Naive thymus-derived CD4-positive, alpha-beta T cell (primary cell): ENCODE results near the gene FEZF1. TPM values are rescaled to one million over a fixed set of nuclear protein-coding genes. Genes with fewer than 3 reads are reported as not detected.
A peak's percentile ranks its signal among the peaks of the same experiment; 100 is the strongest.

ENCODE experiments used
- ATAC-seq: fragments of 150-1000 bp; cut with Tn5 transposase; 2 replicates; pipeline ENCODE4 v1.10.0; 2021; ENCODE audit warnings: mild to moderate bottlenecking, moderate library complexity
- CTCF ChIA-PET: fragments of 350-600 bp; sonication (Branson Sonifier 250); formaldehyde crosslinking; loops from one replicate; lab custom pipeline; 2021; ENCODE audit warnings: antibody characterized with exemption; lab: Charles Lee
- POLR2A ChIA-PET: fragments of 350-600 bp; sonication (Branson Sonifier 250); formaldehyde crosslinking; loops from one replicate; lab custom pipeline; 2021; ENCODE audit warnings: antibody characterized with exemption, inconsistent platforms; lab: Charles Lee
- DNase-seq, 9 donors: peaks; one replicate each; pipeline versions ENCODE4 v3.0.0 to v3.0.0-alpha.2; 2020 to 2022; ENCODE audit warnings: mixed read lengths in 1 of 9
- H3K27ac ChIP-seq: one replicate; pipeline ENCODE4 v1.7.0; 2013; ENCODE audit warnings: mild to moderate bottlenecking, low read depth, low read length, moderate library complexity
- H3K27me3 ChIP-seq, 2 donors: one replicate each; pipeline ENCODE4 v1.7.0; 2013; ENCODE audit warnings: low read length in 2 of 2, mild to moderate bottlenecking in 2 of 2, moderate library complexity in 2 of 2; ENCODE audit not compliant: control insufficient read depth in 2 of 2, insufficient read depth in 2 of 2
- H3K36me3 ChIP-seq, 3 experiments: 1 replicate in 2 of 3; 2 replicates in 1 of 3; pipeline ENCODE4 v1.7.0; 2013; ENCODE audit warnings: low read length in 3 of 3, mild to moderate bottlenecking in 3 of 3, moderate library complexity in 1 of 3; ENCODE audit not compliant: insufficient read depth in 3 of 3, control insufficient read depth in 2 of 3
- H3K4me1 ChIP-seq, 2 donors: one replicate each; pipeline ENCODE4 v1.7.0; 2013; ENCODE audit warnings: low read length in 2 of 2, mild to moderate bottlenecking in 2 of 2, moderate library complexity in 1 of 2; ENCODE audit not compliant: control insufficient read depth in 2 of 2, insufficient read depth in 2 of 2
- H3K4me3 ChIP-seq: 2 replicates; pipeline ENCODE4 v1.7.0; 2013; ENCODE audit warnings: mild to moderate bottlenecking, low read length
- H3K9me3 ChIP-seq, 3 experiments: 1 replicate in 2 of 3; 2 replicates in 1 of 3; pipeline ENCODE4 v1.7.0; 2013; ENCODE audit warnings: low read length in 3 of 3; ENCODE audit not compliant: control insufficient read depth in 2 of 3
- H3K27ac Mint-ChIP-seq, 9 donors: one replicate each; pipeline ENCODE4 v1.8.0; 2020 to 2022; ENCODE audit warnings: mixed read lengths in 9 of 9, mild to moderate bottlenecking in 8 of 9, moderate library complexity in 5 of 9, inconsistent platforms in 2 of 9
- H3K27me3 Mint-ChIP-seq, 5 donors: one replicate each; pipeline ENCODE4 v1.8.0; 2021 to 2022; ENCODE audit warnings: mixed read lengths in 5 of 5, mild to moderate bottlenecking in 1 of 5
- H3K36me3 Mint-ChIP-seq, 5 donors: one replicate each; pipeline ENCODE4 v1.8.0; 2020 to 2022; ENCODE audit warnings: mixed read lengths in 5 of 5, mild to moderate bottlenecking in 3 of 5, inconsistent platforms in 1 of 5
- H3K4me1 Mint-ChIP-seq, 7 donors: one replicate each; pipeline ENCODE4 v1.8.0; 2020 to 2022; ENCODE audit warnings: mixed read lengths in 7 of 7, mild to moderate bottlenecking in 3 of 7, inconsistent platforms in 1 of 7
- H3K4me3 Mint-ChIP-seq, 10 donors: one replicate each; pipeline ENCODE4 v1.8.0; 2020 to 2022; ENCODE audit warnings: mild to moderate bottlenecking in 10 of 10, mixed read lengths in 10 of 10, moderate library complexity in 6 of 10, inconsistent platforms in 2 of 10
- H3K9me3 Mint-ChIP-seq, 11 donors: one replicate each; pipeline ENCODE4 v1.8.0; 2020 to 2022; ENCODE audit warnings: mixed read lengths in 11 of 11, mild to moderate bottlenecking in 4 of 11, inconsistent platforms in 1 of 11, moderate library complexity in 1 of 11
- intact Hi-C, 2 donors: fragments of 100-400 bp; cut with micrococcal nuclease; formaldehyde crosslinking; loops; one replicate each; pipeline ENCODE4 v1.15.1; 2023
- polyA plus RNA-seq, 2 donors: library from polyadenylated mRNA; unstranded; fragments of 300-500 nt; fragmentation: Illumina TruSeq; gene quantifications; one replicate each; pipeline ENCODE4 v1.2.3, GENCODE V29; 2021
- total RNA-seq, 6 experiments: library from RNA in 5 of 6; stranded (reverse) in 5 of 6; gene quantifications; 1 replicate in 5 of 6; 2 replicates in 1 of 6; pipeline ENCODE4 v1.2.3 and lab custom pipeline; 2021 to 2026

Gene FEZF1
- total and polyA plus RNA-seq, 7 experiments from 2014 or later, result not detected

DNA sequence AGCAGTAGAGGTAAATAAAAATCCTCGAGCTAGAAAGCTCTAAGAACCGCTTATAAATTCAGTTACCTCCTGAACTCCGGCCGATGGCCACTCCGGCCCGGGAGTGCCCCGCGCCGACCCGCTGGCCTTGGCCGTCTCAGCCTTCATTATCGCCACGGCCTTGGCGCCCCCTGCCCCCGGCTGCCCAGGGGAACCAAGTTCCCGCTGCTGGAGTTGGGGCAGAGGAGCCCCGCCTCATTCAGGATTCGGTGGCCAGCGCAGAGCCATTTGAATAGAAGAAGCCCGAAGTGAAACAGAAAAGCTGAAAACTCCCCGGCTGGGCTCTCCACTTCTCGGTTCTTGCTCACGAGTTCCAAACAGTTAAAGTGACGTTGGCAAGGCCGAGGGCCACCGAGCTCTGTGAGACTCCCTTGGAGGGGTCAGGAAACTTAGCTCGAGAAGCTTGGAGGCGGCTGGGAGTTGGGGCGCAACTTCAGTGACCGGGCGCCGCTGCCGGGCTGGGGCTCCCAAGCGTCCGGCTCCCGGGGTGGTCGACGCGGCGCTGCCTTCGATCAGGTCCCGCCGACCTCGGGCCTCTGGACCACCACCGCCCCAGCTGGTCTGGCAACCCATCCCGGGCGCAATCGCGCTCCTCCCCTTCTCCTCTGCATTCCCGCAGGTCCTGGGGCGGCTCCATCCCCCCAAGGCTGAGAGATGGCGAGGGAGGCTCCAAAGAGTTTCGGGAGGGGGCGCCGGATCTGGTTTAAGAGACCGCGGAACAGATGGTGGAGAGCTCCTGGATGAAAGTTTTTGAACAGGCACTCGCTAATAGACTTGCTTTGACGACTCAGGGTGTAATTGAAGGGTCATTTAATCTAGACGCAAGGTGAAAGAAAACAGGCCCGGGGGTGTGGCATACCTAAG is 5.8 kb upstream of the FEZF1 start:
- Mint-ChIP-seq H3K27ac (no peak overlapping the region), H3K4me1 (peaks cover 0 to 17% (median 5%) of the 10 kb centered on the region in 7 donors), H3K27me3 (peaks cover 70 to 85% (median 72%) of the 10 kb centered on the region in 5 donors), H3K4me3 (peak overlapping the region in 3 of 10 donors; percentile 3 to 52 (median 6)), H3K9me3 (peaks cover 0 to 14% (median 3%) of the 10 kb centered on the region in 11 donors), H3K36me3 (peaks cover 0 to 11% (median 0%) of the 10 kb centered on the region in 5 donors)
- intact Hi-C loops, result no loop called here
- no peak overlapping the region for H3K27ac ChIP-seq
- DNase-seq (no peak), ATAC-seq (no peak)
- H3K36me3 ChIP-seq, result no peaks in the 10 kb centered on the region
- H3K27me3 ChIP-seq, result peaks cover 0 to 3% of the 10 kb centered on the region in 2 donors
- POLR2A ChIA-PET, result no interaction called here
- CTCF ChIA-PET, result no interaction called here
- H3K4me1 ChIP-seq, result no peaks in the 10 kb centered on the region
- H3K4me3 ChIP-seq, result no peak overlapping the region
- H3K9me3 ChIP-seq, result no peaks in the 10 kb centered on the region

DNA sequence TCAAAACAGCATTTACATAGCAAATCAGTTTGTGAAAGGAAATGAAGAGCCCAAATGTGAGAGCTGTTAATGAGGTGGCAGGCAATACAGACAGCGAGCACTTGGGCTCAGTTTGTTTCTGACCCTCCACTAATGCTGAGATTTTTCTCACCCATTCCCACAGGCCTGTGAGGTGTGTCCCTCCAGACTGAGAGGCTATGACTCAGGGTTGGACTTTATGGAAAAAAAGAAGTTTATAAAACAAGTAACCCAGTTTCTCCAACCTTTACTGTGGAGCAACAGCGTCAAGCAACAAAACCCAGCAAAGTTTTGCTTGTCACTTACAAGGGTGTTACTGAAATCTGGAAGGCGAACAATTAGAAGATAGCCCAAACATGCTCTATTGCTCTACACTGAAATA is 4.9 kb upstream of the FEZF1 start:
- Mint-ChIP-seq H3K4me3 (peak overlapping the region in 1 of 10 donors; percentile 29), H3K27me3 (peaks cover 65 to 84% (median 71%) of the 10 kb centered on the region in 5 donors), H3K36me3 (peaks cover 0 to 4% (median 2%) of the 10 kb centered on the region in 5 donors), H3K27ac (no peak overlapping the region), H3K9me3 (peaks cover 0 to 12% (median 1%) of the 10 kb centered on the region in 11 donors), H3K4me1 (peaks cover 0 to 17% (median 5%) of the 10 kb centered on the region in 7 donors)
- Histone ChIP-seq H3K9me3 (no peaks in the 10 kb centered on the region), H3K27ac (no peak overlapping the region), H3K4me3 (no peak overlapping the region), H3K27me3 (peaks cover 0 to 3% of the 10 kb centered on the region in 2 donors), H3K36me3 (no peaks in the 10 kb centered on the region), H3K4me1 (no peaks in the 10 kb centered on the region)
- ATAC-seq, result no peak
- intact Hi-C loops, result no loop called here
- ChIA-PET CTCF (no interaction called here), POLR2A (no interaction called here)
- DNase-seq, result no peak

DNA sequence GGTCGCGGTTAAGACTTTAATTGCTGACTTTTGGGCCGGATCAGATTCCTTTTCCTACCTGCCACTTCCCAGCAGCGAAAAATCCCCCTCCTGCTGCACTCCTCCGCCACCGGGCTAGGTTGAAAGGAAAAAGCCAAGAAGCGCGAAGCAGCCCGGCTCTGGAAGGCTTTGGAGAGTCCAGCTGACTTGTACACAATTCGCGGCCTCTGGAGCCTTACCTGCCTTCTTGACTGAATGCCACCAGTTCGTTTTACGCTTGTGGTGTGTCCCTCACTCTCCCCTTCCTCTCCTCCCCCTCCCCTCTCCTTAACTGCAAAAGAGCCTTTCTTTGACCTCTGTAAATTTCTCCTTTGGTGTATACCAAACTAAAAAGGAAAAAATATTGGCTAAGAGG is 2.7 kb upstream of the FEZF1 start:
- POLR2A ChIA-PET, result no interaction called here
- intact Hi-C loops, result no loop called here
- Histone ChIP-seq H3K9me3 (no peaks in the 10 kb centered on the region), H3K4me1 (no peaks in the 10 kb centered on the region), H3K27ac (no peak overlapping the region), H3K4me3 (no peak overlapping the region), H3K27me3 (peaks cover 0 to 3% of the 10 kb centered on the region in 2 donors), H3K36me3 (no peaks in the 10 kb centered on the region)
- H3K9me3 Mint-ChIP-seq, result peaks cover 0 to 11% (median 3%) of the 10 kb centered on the region in 11 donors
- H3K4me3 Mint-ChIP-seq, result no peak overlapping the region
- peak overlapping the region in 1 of 9 donors; percentile 38 for H3K27ac Mint-ChIP-seq
- no peak for ATAC-seq
- peaks cover 63 to 89% (median 77%) of the 10 kb centered on the region in 5 donors for H3K27me3 Mint-ChIP-seq
- no peak for DNase-seq
- H3K4me1 Mint-ChIP-seq, result peaks cover 0 to 17% (median 5%) of the 10 kb centered on the region in 7 donors
- peaks cover 0 to 3% (median 0%) of the 10 kb centered on the region in 5 donors for H3K36me3 Mint-ChIP-seq
- CTCF ChIA-PET, result no interaction called here

DNA sequence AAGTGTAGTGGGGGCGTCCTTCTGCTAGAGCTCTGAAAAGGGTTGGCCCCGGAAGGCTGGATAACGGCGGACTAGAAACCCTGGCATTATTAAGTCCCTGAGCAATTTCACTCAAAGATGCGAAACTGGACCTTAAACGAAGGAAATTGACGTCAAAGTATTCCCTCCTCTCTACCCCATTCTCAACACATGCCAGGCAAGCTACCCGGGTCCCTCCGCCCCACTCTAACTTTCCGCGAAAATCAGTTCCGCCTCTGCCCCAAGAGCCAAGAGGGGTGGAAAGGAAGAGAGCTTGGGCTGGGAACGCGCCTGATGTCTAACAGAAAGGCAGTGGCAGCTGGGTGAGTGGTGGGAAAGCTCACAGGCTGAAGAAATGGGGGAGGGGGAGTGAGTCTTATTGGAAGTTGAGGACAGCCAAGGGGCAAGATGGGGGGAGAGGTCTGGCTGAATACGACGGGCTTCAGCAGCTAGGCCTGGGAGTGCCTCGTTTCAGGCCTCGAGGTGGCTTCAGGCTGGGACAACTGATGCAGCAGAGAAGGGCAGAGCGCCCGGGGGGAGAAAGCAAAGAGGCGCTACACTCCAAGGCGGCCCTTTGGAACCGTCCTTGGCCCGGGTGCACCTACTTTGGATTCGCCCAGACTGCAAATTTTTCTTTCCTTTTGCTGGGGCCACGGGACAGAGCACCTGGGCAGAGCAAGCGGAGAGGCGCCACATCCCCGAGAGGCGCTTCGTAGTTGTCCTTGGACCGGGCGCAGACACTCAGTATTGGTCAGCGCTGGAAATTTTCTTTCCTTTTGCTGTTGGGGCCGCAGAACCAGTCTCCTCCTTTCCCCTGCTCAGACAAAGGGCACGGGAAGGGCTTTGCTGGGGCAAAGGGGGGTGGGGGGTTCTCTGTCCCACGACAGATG is 2.0 kb upstream of the FEZF1 start:
- H3K36me3 Mint-ChIP-seq, result peaks cover 0 to 3% (median 0%) of the 10 kb centered on the region in 5 donors
- peak overlapping the region in 1 of 9 donors; percentile 49 for H3K27ac Mint-ChIP-seq

DNA sequence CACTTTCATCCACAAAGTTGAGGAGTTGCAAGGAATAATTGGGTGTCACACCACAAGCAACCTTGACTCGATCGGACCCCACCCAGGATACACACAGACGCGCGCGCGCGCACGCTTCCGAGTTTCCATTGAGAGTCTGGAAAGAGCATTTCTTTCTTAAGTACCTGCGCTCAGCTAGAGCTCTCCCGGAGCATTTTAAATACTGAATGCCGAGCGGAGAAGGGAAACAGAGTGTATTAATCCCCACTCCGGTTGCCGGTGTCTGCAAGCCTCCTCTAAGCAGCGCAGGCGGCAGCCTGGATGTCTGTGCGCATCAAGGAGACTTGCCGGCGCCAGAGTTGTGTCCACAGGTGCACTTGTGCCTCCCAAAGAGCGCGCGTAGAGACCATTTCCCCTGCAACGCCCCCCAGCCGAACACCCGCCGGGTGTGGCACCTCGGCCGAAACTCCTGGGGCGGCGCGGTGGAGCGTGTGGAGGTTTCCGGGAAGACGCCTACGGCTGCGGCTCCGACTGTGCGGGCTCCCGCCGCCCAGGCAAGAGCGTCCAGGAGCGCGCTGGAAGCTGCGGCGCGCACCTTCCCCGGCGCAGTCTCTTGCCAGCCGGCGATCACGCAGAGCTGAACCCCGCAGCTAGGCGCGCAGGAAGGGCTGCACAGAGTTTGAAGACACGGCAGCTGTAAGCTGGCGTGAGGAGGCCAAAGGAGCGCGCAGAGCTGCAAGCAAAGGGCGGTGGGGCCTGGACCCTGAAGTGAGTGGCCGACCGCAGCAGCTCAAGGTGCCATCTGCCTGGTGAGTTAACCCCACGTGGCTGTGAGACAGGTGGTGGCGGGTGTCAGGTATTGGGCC is 1.1 kb upstream of the FEZF1 start:
- no peaks in the 10 kb centered on the region for H3K9me3 ChIP-seq
- CTCF ChIA-PET, result no interaction called here
- no peaks in the 10 kb centered on the region for H3K36me3 ChIP-seq
- H3K36me3 Mint-ChIP-seq, result peaks cover 0 to 7% (median 3%) of the 10 kb centered on the region in 5 donors
- POLR2A ChIA-PET, result no interaction called here
- H3K4me3 ChIP-seq, result no peak overlapping the region
- DNase-seq (no peak), ATAC-seq (no peak)
- H3K9me3 Mint-ChIP-seq, result peaks cover 0 to 15% (median 4%) of the 10 kb centered on the region in 11 donors
- peaks cover 0 to 10% (median 5%) of the 10 kb centered on the region in 7 donors for H3K4me1 Mint-ChIP-seq
- no peak overlapping the region for H3K27ac ChIP-seq
- H3K4me3 Mint-ChIP-seq, result peak overlapping the region in 1 of 10 donors; percentile 12
- intact Hi-C loops, result no loop called here
- H3K4me1 ChIP-seq, result no peaks in the 10 kb centered on the region
- H3K27ac Mint-ChIP-seq, result peak overlapping the region in 1 of 9 donors; percentile 23
- H3K27me3 Mint-ChIP-seq, result peaks cover 63 to 88% (median 76%) of the 10 kb centered on the region in 5 donors
- H3K27me3 ChIP-seq, result peaks cover 0 to 3% of the 10 kb centered on the region in 2 donors

More for the DNA sequence above, 2.0 kb upstream of the FEZF1 start:
- intact Hi-C loops, result no loop called here
- H3K4me1 ChIP-seq, result no peaks in the 10 kb centered on the region
- H3K9me3 Mint-ChIP-seq, result peaks cover 0 to 13% (median 3%) of the 10 kb centered on the region in 11 donors
- ChIA-PET CTCF (no interaction called here), POLR2A (no interaction called here)
- no peaks in the 10 kb centered on the region for H3K9me3 ChIP-seq
- no peak overlapping the region for H3K27ac ChIP-seq
- peaks cover 0 to 3% of the 10 kb centered on the region in 2 donors for H3K27me3 ChIP-seq
- H3K4me3 Mint-ChIP-seq, result peak overlapping the region in 1 of 10 donors; percentile 20
- H3K27me3 Mint-ChIP-seq, result peaks cover 63 to 88% (median 76%) of the 10 kb centered on the region in 5 donors
- H3K4me3 ChIP-seq, result no peak overlapping the region
- DNase-seq (no peak), ATAC-seq (no peak)
- peaks cover 0 to 17% (median 5%) of the 10 kb centered on the region in 7 donors for H3K4me1 Mint-ChIP-seq
- no peaks in the 10 kb centered on the region for H3K36me3 ChIP-seq
